ENCODE results near the gene DENND4A.

The DENND4A gene

DNA sequence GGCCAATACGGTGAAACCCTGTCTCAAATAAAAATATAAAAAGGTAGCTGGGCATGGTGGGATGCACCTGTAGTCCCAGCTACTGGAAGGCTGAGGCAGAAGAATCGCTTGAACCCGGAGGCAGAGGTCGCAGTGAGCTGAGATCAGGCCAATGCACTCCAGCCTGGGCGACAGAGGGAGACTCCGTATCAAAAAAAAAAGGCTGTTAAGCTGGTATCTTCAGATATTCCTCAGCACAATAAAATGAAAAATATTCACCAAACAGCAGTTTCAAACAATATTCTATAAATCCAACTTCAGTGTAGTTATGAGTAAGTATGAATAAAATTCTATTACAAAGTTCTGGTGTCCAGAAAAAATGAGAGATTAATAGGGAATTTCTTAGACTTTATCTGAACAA is 14.2 kb downstream of the DENND4A start:
- no peaks in the 10 kb centered on the region for H3K27me3 ChIP-seq (ENCODE audit: control insufficient read depth, insufficient read depth, low read length)
- peaks cover 4% of the 10 kb centered on the region for H3K4me1 ChIP-seq (ENCODE audit: control insufficient read depth, insufficient read depth, low read length)
- no peaks in the 10 kb centered on the region for H3K9me3 ChIP-seq (ENCODE audit: control insufficient read depth, low read length)
- no peak overlapping the region for H3K9ac ChIP-seq (ENCODE audit: low read length)
- no peak overlapping the region for H3K4me3 ChIP-seq (ENCODE audit: low read length)
- no peaks in the 10 kb centered on the region for H3K36me3 ChIP-seq (ENCODE audit: control insufficient read depth, insufficient read depth, low read length)

DNA sequence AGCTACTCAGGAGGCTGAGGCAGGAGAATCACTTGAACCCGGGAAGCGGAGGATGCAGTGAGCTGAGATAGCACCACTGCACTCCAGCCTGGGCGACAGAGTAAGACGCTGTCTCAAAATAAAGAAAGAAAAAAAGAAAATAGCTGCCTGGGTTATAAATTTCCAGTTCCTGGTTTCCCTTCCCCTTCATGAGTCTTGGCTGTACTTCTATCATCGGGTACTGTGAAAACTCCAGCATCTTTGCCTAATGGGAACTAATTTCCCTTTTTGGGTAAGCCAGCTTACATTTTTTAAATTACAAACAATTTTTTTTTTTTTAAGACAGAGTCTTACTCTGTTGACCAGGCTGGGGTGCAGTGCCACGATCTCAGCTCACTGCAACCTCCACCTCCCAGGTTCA is 15.0 kb downstream of the DENND4A start:
- no peak overlapping the region for H3K4me3 ChIP-seq (ENCODE audit: low read length)
- no peaks in the 10 kb centered on the region for H3K27me3 ChIP-seq (ENCODE audit: control insufficient read depth, insufficient read depth, low read length)
- H3K9ac ChIP-seq (ENCODE audit: low read length), result no peak overlapping the region

DNA sequence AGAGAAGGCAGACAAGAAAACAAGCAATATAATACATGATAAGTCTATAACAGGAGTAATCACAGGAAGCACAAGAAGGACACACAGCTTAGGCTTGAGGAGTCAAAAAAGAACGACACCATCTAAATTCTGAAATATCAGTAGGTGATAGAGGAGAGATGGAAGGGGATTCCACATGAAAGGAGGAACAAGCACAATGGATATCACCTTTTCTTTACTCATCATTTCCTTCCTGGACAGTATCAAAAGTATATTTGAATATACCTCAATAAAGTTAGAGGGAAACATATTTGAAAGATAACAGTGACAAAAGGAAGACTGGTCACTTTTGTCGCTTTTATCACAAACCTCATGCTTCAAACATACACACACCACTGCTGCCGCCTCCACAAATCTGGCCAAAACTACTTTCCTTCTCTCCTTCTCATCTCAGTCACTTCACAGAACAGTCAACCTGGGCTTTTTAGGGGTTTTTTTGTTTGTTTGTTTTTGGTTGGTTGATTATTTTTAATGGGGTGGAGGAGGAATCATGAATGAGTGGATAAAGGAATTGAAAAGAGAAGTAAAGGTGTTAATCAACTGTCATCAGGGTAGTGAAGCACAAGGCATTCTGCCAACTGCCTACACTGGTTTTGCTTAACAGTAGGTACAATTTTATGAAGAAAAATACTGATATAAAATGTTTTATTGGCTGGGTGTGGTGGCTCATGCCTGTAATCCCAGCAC is 18.5 kb downstream of the DENND4A start:
- H3K4me3 ChIP-seq (ENCODE audit: low read length), result no peak overlapping the region
- no peak overlapping the region for H3K9ac ChIP-seq (ENCODE audit: low read length)
- H3K36me3 ChIP-seq (ENCODE audit: control insufficient read depth, insufficient read depth, low read length), result no peaks in the 10 kb centered on the region
- no peaks in the 10 kb centered on the region for H3K4me1 ChIP-seq (ENCODE audit: control insufficient read depth, insufficient read depth, low read length)
- no peaks in the 10 kb centered on the region for H3K9me3 ChIP-seq (ENCODE audit: control insufficient read depth, low read length)
- no peaks in the 10 kb centered on the region for H3K27me3 ChIP-seq (ENCODE audit: control insufficient read depth, insufficient read depth, low read length)

More for the DNA sequence above, 15.0 kb downstream of the DENND4A start:
- peaks cover under 1% of the 10 kb centered on the region for H3K4me1 ChIP-seq (ENCODE audit: control insufficient read depth, insufficient read depth, low read length)
- H3K9me3 ChIP-seq (ENCODE audit: control insufficient read depth, low read length), result no peaks in the 10 kb centered on the region
- no peaks in the 10 kb centered on the region for H3K36me3 ChIP-seq (ENCODE audit: control insufficient read depth, insufficient read depth, low read length)

DNA sequence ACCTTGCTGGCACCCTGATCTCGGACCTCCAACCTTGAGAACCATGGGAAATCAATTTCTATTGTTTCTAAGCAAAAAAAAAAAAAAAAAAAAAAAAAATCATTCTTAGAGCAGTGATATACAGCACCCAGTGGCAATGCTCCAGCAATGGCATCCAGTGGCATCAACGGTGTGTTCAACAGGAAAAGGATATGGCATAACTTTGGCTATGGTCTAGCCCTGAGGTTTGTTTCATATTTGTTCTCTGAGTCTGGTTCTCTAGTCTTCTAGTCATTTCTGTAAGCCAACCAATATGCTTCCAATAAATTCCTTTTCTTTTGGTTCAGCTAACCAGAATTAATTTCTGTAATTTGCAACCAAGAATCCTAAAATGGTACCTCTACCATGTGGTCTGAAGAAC is 19.2 kb downstream of the DENND4A start:
- H3K4me3 ChIP-seq (ENCODE audit: low read length), result no peak overlapping the region
- H3K9ac ChIP-seq (ENCODE audit: low read length), result no peak overlapping the region
- no peaks in the 10 kb centered on the region for H3K9me3 ChIP-seq (ENCODE audit: control insufficient read depth, low read length)
- H3K36me3 ChIP-seq (ENCODE audit: control insufficient read depth, insufficient read depth, low read length), result no peaks in the 10 kb centered on the region
- no peaks in the 10 kb centered on the region for H3K27me3 ChIP-seq (ENCODE audit: control insufficient read depth, insufficient read depth, low read length)
- no peaks in the 10 kb centered on the region for H3K4me1 ChIP-seq (ENCODE audit: control insufficient read depth, insufficient read depth, low read length)

DNA sequence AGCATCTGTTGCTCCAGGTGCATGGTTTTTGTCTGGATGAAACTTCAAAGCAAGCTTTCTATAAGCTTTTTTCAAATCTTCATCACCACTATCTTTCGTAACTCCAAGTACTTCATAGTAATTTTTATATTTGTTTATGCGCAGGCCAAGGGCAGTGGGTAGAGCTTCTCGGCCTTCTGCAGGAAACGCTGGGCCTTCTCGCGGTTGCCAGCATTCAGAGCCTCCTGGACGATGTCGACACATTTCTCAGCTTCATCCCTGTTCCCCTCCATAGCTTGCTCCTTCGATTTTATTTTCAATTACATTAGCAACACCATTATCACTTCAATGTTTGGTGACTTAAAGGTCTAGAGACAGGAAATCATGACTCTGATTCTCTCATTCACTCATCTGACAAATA is 20.2 kb downstream of the DENND4A start:
- peaks cover 5% of the 10 kb centered on the region for H3K4me1 ChIP-seq (ENCODE audit: control insufficient read depth, insufficient read depth, low read length)
- H3K27me3 ChIP-seq (ENCODE audit: control insufficient read depth, insufficient read depth, low read length), result no peaks in the 10 kb centered on the region
- no peak overlapping the region for H3K9ac ChIP-seq (ENCODE audit: low read length)
- no peaks in the 10 kb centered on the region for H3K36me3 ChIP-seq (ENCODE audit: control insufficient read depth, insufficient read depth, low read length)
- H3K4me3 ChIP-seq (ENCODE audit: low read length), result no peak overlapping the region
- no peaks in the 10 kb centered on the region for H3K9me3 ChIP-seq (ENCODE audit: control insufficient read depth, low read length)

DNA sequence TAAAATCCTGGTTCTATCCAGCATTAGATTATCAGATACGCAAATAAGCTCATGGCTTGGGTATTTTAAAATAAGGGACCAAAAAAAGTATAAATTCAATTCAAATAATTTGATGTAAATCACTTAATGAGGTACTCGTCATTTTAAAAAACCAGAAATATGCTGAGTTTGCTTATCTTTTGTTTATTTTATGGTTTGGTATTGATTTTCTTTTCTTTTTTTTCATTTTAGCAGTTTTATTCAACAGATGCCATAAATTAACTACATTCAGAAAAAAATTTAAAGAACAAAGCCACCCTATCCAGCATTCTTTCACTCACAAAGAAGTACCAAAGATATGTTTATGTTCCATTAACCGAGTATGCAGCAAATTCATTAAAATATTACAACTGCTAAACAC is 22.6 kb downstream of the DENND4A start:
- no peak overlapping the region for H3K9ac ChIP-seq (ENCODE audit: low read length)
- H3K9me3 ChIP-seq (ENCODE audit: control insufficient read depth, low read length), result no peaks in the 10 kb centered on the region
- H3K27me3 ChIP-seq (ENCODE audit: control insufficient read depth, insufficient read depth, low read length), result no peaks in the 10 kb centered on the region
- no peak overlapping the region for H3K4me3 ChIP-seq (ENCODE audit: low read length)
- peaks cover 11% of the 10 kb centered on the region for H3K4me1 ChIP-seq (ENCODE audit: control insufficient read depth, insufficient read depth, low read length)
- no peaks in the 10 kb centered on the region for H3K36me3 ChIP-seq (ENCODE audit: control insufficient read depth, insufficient read depth, low read length)

DNA sequence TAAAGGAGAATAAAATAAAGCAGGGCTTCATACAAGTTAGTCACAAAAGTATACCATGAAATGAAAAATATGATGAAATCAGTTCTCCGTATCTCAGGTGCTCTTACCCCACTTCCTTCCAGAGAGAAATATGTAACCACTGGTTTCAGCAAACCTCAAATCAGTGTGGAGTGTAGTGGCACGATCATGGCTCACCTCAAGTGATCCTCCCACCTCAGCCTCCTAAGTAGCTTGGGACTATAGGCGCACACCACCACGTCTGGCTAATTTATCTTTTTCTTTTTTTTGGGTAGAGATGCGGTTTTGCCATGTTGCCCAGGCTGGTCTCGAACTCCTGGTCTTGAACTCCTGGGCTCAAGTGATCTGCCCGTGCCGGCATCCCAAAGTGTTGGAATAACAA is 24.2 kb downstream of the DENND4A start:
- no peaks in the 10 kb centered on the region for H3K27me3 ChIP-seq (ENCODE audit: control insufficient read depth, insufficient read depth, low read length)

DNA sequence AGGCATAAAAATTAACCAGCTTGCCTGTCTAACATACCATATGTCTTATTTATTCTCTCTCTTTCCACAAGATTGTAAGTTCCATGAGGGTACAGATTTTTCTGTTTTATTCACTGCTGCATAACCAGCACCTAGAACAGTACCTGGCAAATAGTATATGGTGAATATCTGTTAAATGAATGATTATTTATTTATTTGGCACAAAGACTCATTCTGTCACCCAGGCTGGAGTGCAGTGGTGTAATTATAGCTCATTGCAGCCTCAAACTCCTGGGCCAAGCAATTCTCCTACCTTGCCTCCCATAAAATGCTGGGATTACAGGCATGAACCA is 24.9 kb downstream of the DENND4A start:
- Histone ChIP-seq H3K36me3 (ENCODE audit: control insufficient read depth, insufficient read depth, low read length) (no peaks in the 10 kb centered on the region), H3K27me3 (ENCODE audit: control insufficient read depth, insufficient read depth, low read length) (no peaks in the 10 kb centered on the region), H3K9me3 (ENCODE audit: control insufficient read depth, low read length) (no peaks in the 10 kb centered on the region), H3K4me3 (ENCODE audit: low read length) (no peak overlapping the region), H3K9ac (ENCODE audit: low read length) (no peak overlapping the region), H3K4me1 (ENCODE audit: control insufficient read depth, insufficient read depth, low read length) (peaks cover 11% of the 10 kb centered on the region)

More for the DNA sequence above, 24.2 kb downstream of the DENND4A start:
- Histone ChIP-seq H3K4me3 (ENCODE audit: low read length) (no peak overlapping the region), H3K9me3 (ENCODE audit: control insufficient read depth, low read length) (no peaks in the 10 kb centered on the region), H3K4me1 (ENCODE audit: control insufficient read depth, insufficient read depth, low read length) (peaks cover 11% of the 10 kb centered on the region), H3K36me3 (ENCODE audit: control insufficient read depth, insufficient read depth, low read length) (no peaks in the 10 kb centered on the region), H3K9ac (ENCODE audit: low read length) (no peak overlapping the region)

DNA sequence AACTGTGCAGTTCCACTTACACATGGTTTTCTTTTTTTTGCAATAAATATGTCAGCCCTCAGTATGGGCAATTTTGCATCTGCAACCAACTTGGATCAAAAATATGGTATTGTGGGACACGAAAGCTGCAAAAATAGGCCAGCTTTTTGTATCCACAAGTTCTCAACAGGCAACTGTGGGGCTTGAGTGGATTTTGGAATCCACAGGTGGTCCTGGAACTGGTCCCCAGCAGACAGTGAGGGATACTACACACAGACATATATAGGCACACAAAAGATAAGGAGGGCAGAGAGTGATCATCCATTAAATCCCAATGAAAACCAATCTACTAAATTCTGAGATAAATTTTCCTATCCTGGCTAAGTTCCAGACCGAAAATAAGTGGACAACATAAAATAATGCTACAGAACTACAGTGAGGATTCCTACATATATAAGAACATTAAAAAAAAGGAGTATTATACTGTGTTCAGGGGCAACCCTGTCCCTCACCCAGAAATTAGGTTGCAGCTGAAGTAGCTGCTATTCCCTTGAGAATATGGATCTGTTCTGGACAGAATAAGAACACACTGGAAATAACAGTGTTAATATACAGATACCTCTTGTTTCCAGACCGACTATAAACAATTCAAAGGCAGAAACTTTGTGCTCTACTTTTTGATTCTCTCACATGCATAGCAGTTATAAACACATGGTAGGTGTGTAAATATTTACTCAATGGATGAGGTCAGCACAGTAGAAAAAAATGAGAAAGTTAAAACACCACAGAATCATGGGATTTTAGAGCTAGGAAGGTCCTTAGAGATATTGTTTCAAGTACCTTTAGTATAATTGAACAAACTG is 25.4 kb downstream of the DENND4A start:
- Histone ChIP-seq H3K36me3 (ENCODE audit: control insufficient read depth, insufficient read depth, low read length) (no peaks in the 10 kb centered on the region), H3K27me3 (ENCODE audit: control insufficient read depth, insufficient read depth, low read length) (no peaks in the 10 kb centered on the region), H3K9me3 (ENCODE audit: control insufficient read depth, low read length) (no peaks in the 10 kb centered on the region), H3K4me1 (ENCODE audit: control insufficient read depth, insufficient read depth, low read length) (peaks cover 11% of the 10 kb centered on the region), H3K9ac (ENCODE audit: low read length) (no peak overlapping the region), H3K4me3 (ENCODE audit: low read length) (no peak overlapping the region)

DNA sequence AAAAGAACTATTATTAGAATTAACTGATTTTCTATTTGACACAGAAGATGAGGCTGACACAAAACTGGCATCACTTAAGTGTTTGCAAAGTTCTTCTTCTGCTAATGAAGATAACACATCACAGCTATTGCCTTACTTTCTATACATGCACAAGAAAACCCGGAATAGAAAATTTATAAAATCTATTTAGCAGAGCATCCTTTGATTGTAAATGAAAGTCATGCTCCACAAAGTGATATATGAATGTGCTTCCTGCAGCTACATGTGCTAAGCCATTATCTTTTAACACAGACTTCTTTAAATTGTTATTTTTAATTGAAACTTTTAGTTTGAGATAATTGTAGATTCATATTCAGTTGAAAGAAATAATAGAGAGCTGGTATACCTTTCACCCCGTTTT is 27.0 kb downstream of the DENND4A start:
- H3K9ac ChIP-seq (ENCODE audit: low read length), result no peak overlapping the region
- H3K4me3 ChIP-seq (ENCODE audit: low read length), result no peak overlapping the region
- H3K36me3 ChIP-seq (ENCODE audit: control insufficient read depth, insufficient read depth, low read length), result no peaks in the 10 kb centered on the region
- H3K27me3 ChIP-seq (ENCODE audit: control insufficient read depth, insufficient read depth, low read length), result no peaks in the 10 kb centered on the region
- H3K4me1 ChIP-seq (ENCODE audit: control insufficient read depth, insufficient read depth, low read length), result peaks cover 11% of the 10 kb centered on the region
- no peaks in the 10 kb centered on the region for H3K9me3 ChIP-seq (ENCODE audit: control insufficient read depth, low read length)

DNA sequence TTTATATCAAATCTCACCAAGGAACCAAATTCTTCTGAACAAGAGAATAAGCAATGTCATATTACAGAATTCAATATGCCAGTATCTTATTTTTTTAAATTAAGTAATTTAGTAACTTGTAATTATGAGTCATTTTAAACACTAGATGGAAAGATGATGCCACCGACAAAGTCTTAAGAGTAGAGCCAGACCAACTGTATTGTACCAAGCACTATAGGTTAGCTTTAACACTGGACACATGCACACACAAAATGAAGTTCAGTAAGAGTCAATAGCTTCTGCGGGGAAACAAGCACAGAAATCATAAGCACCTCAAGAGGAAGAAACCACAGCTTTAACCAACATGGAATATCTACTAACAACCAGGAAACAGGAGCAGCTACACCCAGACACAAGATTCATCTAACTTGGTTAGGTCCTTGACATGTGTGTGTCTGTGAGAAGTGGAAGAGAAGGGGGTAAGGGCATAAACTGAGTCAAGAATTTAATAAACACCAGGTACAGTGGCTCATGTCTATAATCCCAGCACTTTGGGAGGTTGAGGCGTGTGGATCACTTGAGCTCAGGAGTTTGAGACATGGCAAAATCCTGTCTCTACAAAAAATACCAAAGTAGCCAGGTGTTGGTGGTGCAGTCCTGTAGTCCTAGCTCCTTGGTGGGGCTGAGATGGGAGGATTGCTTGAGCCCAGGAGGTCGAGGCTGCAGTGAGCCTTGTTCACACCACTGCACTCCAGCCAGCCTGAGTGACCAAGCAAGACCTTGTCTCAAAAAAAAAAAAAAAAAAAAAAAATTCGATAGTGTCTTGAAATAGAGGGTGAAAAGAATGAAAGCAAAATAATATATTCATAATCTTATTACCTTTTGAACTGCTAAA is 28.9 kb downstream of the DENND4A start:
- no peaks in the 10 kb centered on the region for H3K27me3 ChIP-seq (ENCODE audit: control insufficient read depth, insufficient read depth, low read length)
- H3K9me3 ChIP-seq (ENCODE audit: control insufficient read depth, low read length), result no peaks in the 10 kb centered on the region
- H3K4me3 ChIP-seq (ENCODE audit: low read length), result no peak overlapping the region
- H3K9ac ChIP-seq (ENCODE audit: low read length), result no peak overlapping the region
- no peaks in the 10 kb centered on the region for H3K36me3 ChIP-seq (ENCODE audit: control insufficient read depth, insufficient read depth, low read length)
- H3K4me1 ChIP-seq (ENCODE audit: control insufficient read depth, insufficient read depth, low read length), result peaks cover 11% of the 10 kb centered on the region

DNA sequence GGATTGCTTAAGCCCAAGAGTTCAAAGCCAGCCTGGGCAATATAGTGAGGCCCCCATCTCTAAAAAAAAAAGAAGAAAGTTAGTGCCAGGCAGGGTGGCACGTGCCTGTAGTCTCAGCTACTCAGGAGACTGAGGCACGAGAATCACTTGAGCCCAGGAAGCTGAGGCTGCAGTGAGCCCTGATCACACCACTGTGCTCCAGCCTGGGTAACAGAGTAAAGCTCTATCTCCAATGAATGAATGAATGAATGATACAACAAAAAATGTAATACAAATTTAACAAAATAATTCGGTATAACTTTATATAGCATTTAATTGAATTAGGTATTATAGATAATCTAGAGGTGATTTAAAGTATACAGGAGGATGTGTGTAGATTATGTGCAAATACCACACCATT is 29.7 kb downstream of the DENND4A start:
- H3K9me3 ChIP-seq (ENCODE audit: control insufficient read depth, low read length), result no peaks in the 10 kb centered on the region
- H3K36me3 ChIP-seq (ENCODE audit: control insufficient read depth, insufficient read depth, low read length), result no peaks in the 10 kb centered on the region
- H3K4me3 ChIP-seq (ENCODE audit: low read length), result no peak overlapping the region
- H3K4me1 ChIP-seq (ENCODE audit: control insufficient read depth, insufficient read depth, low read length), result peaks cover 11% of the 10 kb centered on the region
- H3K27me3 ChIP-seq (ENCODE audit: control insufficient read depth, insufficient read depth, low read length), result no peaks in the 10 kb centered on the region
- H3K9ac ChIP-seq (ENCODE audit: low read length), result no peak overlapping the region

Data from mucosa of stomach (tissue), 1 donor.